ENCODE data around the gene SPATS2L.

DNA sequence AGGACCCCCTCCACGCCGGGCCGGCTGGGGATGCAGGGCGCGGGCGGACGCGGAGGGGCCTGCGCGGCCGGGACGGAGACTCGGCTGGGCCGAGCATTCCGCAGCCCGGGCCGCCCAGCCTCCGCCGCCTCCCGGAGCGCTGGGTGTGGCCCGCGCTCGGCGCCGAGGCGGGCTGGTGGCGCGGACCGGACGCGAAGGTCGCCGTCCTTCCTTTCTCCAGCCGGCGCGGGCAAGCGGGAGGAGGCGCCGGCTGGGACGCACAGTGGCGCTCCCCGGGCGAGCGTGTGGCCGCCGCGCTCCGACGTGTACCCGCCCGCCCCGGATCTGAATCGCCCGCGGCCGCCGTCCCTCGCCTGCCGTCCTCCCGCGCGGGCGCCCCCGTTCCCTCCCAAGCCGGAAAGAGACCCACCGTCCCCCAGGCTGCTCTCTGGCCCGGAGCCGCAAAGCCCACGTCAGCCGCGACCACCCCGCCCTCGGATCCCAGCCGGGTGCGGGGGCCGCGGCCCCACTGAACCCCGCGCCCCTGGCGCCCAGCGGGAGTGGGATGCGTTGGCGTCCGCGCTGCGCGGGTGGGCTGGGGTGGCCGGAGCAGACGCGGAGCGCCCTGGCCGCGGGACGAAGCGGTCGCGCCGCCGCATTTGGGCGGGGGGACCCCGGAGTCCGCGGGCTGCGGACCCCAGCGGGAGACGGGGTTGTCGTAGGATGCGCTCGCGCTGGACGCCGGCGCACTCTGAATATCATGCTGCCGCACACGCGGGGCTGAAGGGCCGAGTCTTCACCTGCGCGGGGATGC, 634 bp downstream of the SPATS2L start:
- TF ChIP-seq, protein P1, sequence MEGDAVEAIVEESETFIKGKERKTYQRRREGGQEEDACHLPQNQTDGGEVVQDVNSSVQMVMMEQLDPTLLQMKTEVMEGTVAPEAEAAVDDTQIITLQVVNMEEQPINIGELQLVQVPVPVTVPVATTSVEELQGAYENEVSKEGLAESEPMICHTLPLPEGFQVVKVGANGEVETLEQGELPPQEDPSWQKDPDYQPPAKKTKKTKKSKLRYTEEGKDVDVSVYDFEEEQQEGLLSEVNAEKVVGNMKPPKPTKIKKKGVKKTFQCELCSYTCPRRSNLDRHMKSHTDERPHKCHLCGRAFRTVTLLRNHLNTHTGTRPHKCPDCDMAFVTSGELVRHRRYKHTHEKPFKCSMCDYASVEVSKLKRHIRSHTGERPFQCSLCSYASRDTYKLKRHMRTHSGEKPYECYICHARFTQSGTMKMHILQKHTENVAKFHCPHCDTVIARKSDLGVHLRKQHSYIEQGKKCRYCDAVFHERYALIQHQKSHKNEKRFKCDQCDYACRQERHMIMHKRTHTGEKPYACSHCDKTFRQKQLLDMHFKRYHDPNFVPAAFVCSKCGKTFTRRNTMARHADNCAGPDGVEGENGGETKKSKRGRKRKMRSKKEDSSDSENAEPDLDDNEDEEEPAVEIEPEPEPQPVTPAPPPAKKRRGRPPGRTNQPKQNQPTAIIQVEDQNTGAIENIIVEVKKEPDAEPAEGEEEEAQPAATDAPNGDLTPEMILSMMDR (IDR thresholded peaks at IDR 0.05): no peak
- no peak for TF ChIP-seq POLR2AphosphoS5 (IDR thresholded peaks at IDR 0.05)
- no peak for TF ChIP-seq POLR2A (IDR thresholded peaks at IDR 0.05)

All from breast epithelium (tissue), 3 donors.